ENCODE data around the gene ZNF480.

- TF ChIP-seq CTCF (IDR thresholded peaks at IDR 0.05; ENCODE audit: low read depth, low read length, poor library complexity, severe bottlenecking) (no peak), EZH2phosphoT487 (IDR thresholded peaks at IDR 0.05; ENCODE audit: borderline replicate concordance, low read length) (no peak)
Measured at GRCh38 chr19:52366414-52366824, 69.5 kb downstream of the ZNF480 start.
